Measurements from ENCODE around the gene FXYD2. TPM values are rescaled to one million over a fixed set of nuclear protein-coding genes. Genes with fewer than 3 reads are reported as not detected.

Gene FXYD2
- total RNA-seq, 1 donor: 0.54 TPM

- no peak for DNase-seq (ENCODE audit: low read depth in 2 of 3, low spot score in 2 of 3)
Measured at GRCh38 chr11:117859061-117859460, 34.5 kb upstream of the FXYD2 start.

- DNase-seq (ENCODE audit: low read depth in 2 of 3, low spot score in 2 of 3): no peak
Measured at GRCh38 chr11:117857734-117858414, 33.3 kb upstream of the FXYD2 start.

- DNase-seq (ENCODE audit: low read depth in 2 of 3, low spot score in 2 of 3): no peak
Measured at GRCh38 chr11:117855912-117856651, 31.5 kb upstream of the FXYD2 start.

- DNase-seq (ENCODE audit: low read depth in 2 of 3, low spot score in 2 of 3): no peak
Measured at GRCh38 chr11:117855186-117855845, 30.8 kb upstream of the FXYD2 start.

GRCh38 chr11:117852309-117852708 is 27.8 kb upstream of the FXYD2 start:
- no peak for DNase-seq (ENCODE audit: low read depth in 2 of 3, low spot score in 2 of 3)

GRCh38 chr11:117851852-117852251 is 27.3 kb upstream of the FXYD2 start:
- DNase-seq (ENCODE audit: low read depth in 2 of 3, low spot score in 2 of 3): no peak

GRCh38 chr11:117851106-117851505 is 26.6 kb upstream of the FXYD2 start:
- no peak for DNase-seq (ENCODE audit: low read depth in 2 of 3, low spot score in 2 of 3)

GRCh38 chr11:117849781-117850414 is 25.4 kb upstream of the FXYD2 start:
- no peak for DNase-seq (ENCODE audit: low read depth in 2 of 3, low spot score in 2 of 3)

GRCh38 chr11:117843666-117844484 is 19.3 kb upstream of the FXYD2 start:
- DNase-seq (ENCODE audit: low read depth in 2 of 3, low spot score in 2 of 3): peak; percentile 58 to 75 (median 70)

GRCh38 chr11:117842131-117842941 is 17.8 kb upstream of the FXYD2 start:
- no peak for DNase-seq (ENCODE audit: low read depth in 2 of 3, low spot score in 2 of 3)

- no peak for DNase-seq (ENCODE audit: low read depth in 2 of 3, low spot score in 2 of 3)
Measured at GRCh38 chr11:117841551-117842031, 17.0 kb upstream of the FXYD2 start.

- no peak for DNase-seq (ENCODE audit: low read depth in 2 of 3, low spot score in 2 of 3)
Measured at GRCh38 chr11:117840881-117841550, 16.5 kb upstream of the FXYD2 start.

GRCh38 chr11:117839936-117840813 is 15.6 kb upstream of the FXYD2 start:
- no peak for DNase-seq (ENCODE audit: low read depth in 2 of 3, low spot score in 2 of 3)

GRCh38 chr11:117839380-117839881 is 14.9 kb upstream of the FXYD2 start:
- DNase-seq (ENCODE audit: low read depth in 2 of 3, low spot score in 2 of 3): no peak

- DNase-seq (ENCODE audit: low read depth in 2 of 3, low spot score in 2 of 3): no peak
Measured at GRCh38 chr11:117838901-117839300, 14.4 kb upstream of the FXYD2 start.

GRCh38 chr11:117837791-117838190 is 13.2 kb upstream of the FXYD2 start:
- no peak for DNase-seq (ENCODE audit: low read depth in 2 of 3, low spot score in 2 of 3)

GRCh38 chr11:117837070-117837776 is 12.7 kb upstream of the FXYD2 start:
- DNase-seq (ENCODE audit: low read depth in 2 of 3, low spot score in 2 of 3): no peak

Data from hematopoietic multipotent progenitor cell (in vitro differentiated cells).